Astrocyte of the spinal cord (primary cell): Measurements from ENCODE around the gene H2AZ1.

Experiments used
- DNase-seq: peaks from one replicate; pipeline ENCODE4 v3.0.0; 2011; ENCODE audit warnings: low read depth, low spot score
- H3K4me3 ChIP-seq: 2 replicates; pipeline ENCODE4 v1.5.1; 2011; ENCODE audit warnings: low read depth, mild to moderate bottlenecking, low read length, moderate library complexity
- CTCF ChIP-seq: IDR thresholded peaks from 2 replicates; pipeline ENCODE4 v1.5.1; 2012; ENCODE audit warnings: low read depth, mild to moderate bottlenecking, low read length, inconsistent platforms
- in situ Hi-C: cut with HindIII; loops from 2 replicates; pipeline ENCODE4 v1.10.0; 2017; ENCODE audit warnings: low sequenced_read_pairs

H2AZ1 gene

GRCh38 chr4:99949999-99950912 lies at the start of gene H2AZ1:
Gene H2AZ1 (minus strand): TSS chr4:99950275. CDS start chr4:99950170, 105 bp downstream.
- in situ Hi-C loops: no loop called here
- peak within 1 kb of the TSS; percentile 96 for H3K4me3 ChIP-seq
- TF ChIP-seq CTCF: no peak
- DNase-seq: peak; percentile 99

- no peak overlapping the region for H3K4me3 ChIP-seq
- DNase-seq: peak; percentile 71
- in situ Hi-C loops: no loop called here
- peak; percentile 41 for TF ChIP-seq CTCF
Measured at GRCh38 chr4:99998062-99998867, 48.2 kb upstream of the H2AZ1 start.

GRCh38 chr4:99991741-99992140 lies 41.7 kb upstream of the H2AZ1 start:
- DNase-seq: no peak
- TF ChIP-seq CTCF: no peak
- H3K4me3 ChIP-seq: no peak overlapping the region
- in situ Hi-C loops: no loop called here

GRCh38 chr4:99987681-99988080 lies 37.6 kb upstream of the H2AZ1 start:
- DNase-seq: no peak
- in situ Hi-C loops: no loop called here
- no peak overlapping the region for H3K4me3 ChIP-seq
- no peak for TF ChIP-seq CTCF

- DNase-seq: no peak
- H3K4me3 ChIP-seq: no peak overlapping the region
- no peak for TF ChIP-seq CTCF
- in situ Hi-C loops: no loop called here
Measured at GRCh38 chr4:99986792-99987191, 36.7 kb upstream of the H2AZ1 start.

GRCh38 chr4:99983289-99983943 lies 33.3 kb upstream of the H2AZ1 start:
- in situ Hi-C loops: no loop called here

More at GRCh38 chr4:99983289-99983943, 33.3 kb upstream of the H2AZ1 start:
- DNase-seq: no peak
- H3K4me3 ChIP-seq: no peak overlapping the region
- no peak for TF ChIP-seq CTCF
